Measurements from ENCODE around the gene ZNF487.

- no peak for TF ChIP-seq EZH2phosphoT487 (IDR thresholded peaks at IDR 0.05; ENCODE audit: insufficient read depth, low read depth)
- no peak for TF ChIP-seq EZH2 (IDR thresholded peaks at IDR 0.05; ENCODE audit: insufficient read depth, poor library complexity, severe bottlenecking)
Measured at GRCh38 chr10:43427166-43427825, 9.6 kb upstream of the ZNF487 start.

Data from GM23248 (cell line).